GM23338 (cell line): ENCODE measurements around the gene TPCN2. TPM values are rescaled to one million over a fixed set of nuclear protein-coding genes. Genes with fewer than 3 reads are reported as not detected.

ENCODE experiments used
- ATAC-seq: fragments of 200-7000 bp; cut with Tn5 transposase; 3 replicates; pipeline ENCODE4 v1.9.1; 2020
- DNase-seq: peaks from one replicate; pipeline ENCODE4 v3.0.0-alpha.2; 2015; ENCODE audit warnings: low spot score
- H2AFZ ChIP-seq: fragments of 200-600 bp; sonication (generic); 2 replicates; pipeline ENCODE4 v1.8.0; 2016; ENCODE audit warnings: antibody characterized with exemption, mild to moderate bottlenecking, moderate library complexity
- H3F3A ChIP-seq: fragments of 200-600 bp; sonication (generic); replicated peaks from 2 replicates; pipeline ENCODE4 v1.8.0; 2017; ENCODE audit warnings: antibody characterized with exemption, mixed run types, low read depth
- H3K27ac ChIP-seq: fragments of 200-600 bp; sonication (generic); 2 replicates; pipeline ENCODE4 v1.6.1; 2016; ENCODE audit warnings: low read depth
- H3K27me3 ChIP-seq: fragments of 200-600 bp; sonication (generic); 2 replicates; pipeline ENCODE4 v1.8.0; 2016; ENCODE audit warnings: mild to moderate bottlenecking, mixed run types, moderate library complexity; ENCODE audit not compliant: insufficient read depth
- H3K36me3 ChIP-seq: fragments of 200-600 bp; sonication (generic); 2 replicates; pipeline ENCODE4 v1.8.0; 2016; ENCODE audit warnings: mild to moderate bottlenecking; ENCODE audit not compliant: insufficient read depth
- H3K4me1 ChIP-seq: fragments of 200-600 bp; sonication (generic); 2 replicates; pipeline ENCODE4 v1.8.0; 2016; ENCODE audit warnings: mild to moderate bottlenecking, moderate library complexity; ENCODE audit not compliant: insufficient read depth
- H3K4me2 ChIP-seq: fragments of 200-600 bp; sonication (generic); 2 replicates; pipeline ENCODE4 v1.7.1; 2017; ENCODE audit warnings: mixed run types
- H3K4me3 ChIP-seq: fragments of 200-600 bp; sonication (generic); 2 replicates; pipeline ENCODE4 v1.6.1; 2016; ENCODE audit warnings: mixed run types
- H3K79me2 ChIP-seq: fragments of 200-600 bp; sonication (generic); replicated peaks from 2 replicates; pipeline ENCODE4 v1.8.0; 2017; ENCODE audit warnings: mild to moderate bottlenecking; ENCODE audit not compliant: insufficient read depth
- H3K9me2 ChIP-seq: fragments of 200-600 bp; sonication (generic); 2 replicates; pipeline ENCODE4 v1.8.0; 2017; ENCODE audit not compliant: insufficient read depth
- H4K20me1 ChIP-seq: fragments of 200-600 bp; sonication (generic); replicated peaks from 2 replicates; pipeline ENCODE4 v1.8.0; 2017; ENCODE audit warnings: mild to moderate bottlenecking; ENCODE audit not compliant: insufficient read depth
- H3K27ac Mint-ChIP-seq: 2 replicates; pipeline ENCODE4 v1.8.0; 2020; ENCODE audit warnings: inconsistent platforms, mild to moderate bottlenecking, moderate library complexity, mixed read lengths
- H3K27me3 Mint-ChIP-seq: 3 replicates; pipeline ENCODE4 v1.8.0; 2022; ENCODE audit warnings: low read depth, mild to moderate bottlenecking, moderate library complexity, mixed read lengths, inconsistent platforms; ENCODE audit not compliant: insufficient read depth, poor library complexity
- H3K36me3 Mint-ChIP-seq: 3 replicates; pipeline ENCODE4 v1.8.0; 2021; ENCODE audit warnings: low read depth, mild to moderate bottlenecking, inconsistent platforms, moderate library complexity, mixed read lengths
- H3K4me1 Mint-ChIP-seq: 3 replicates; pipeline ENCODE4 v1.8.0; 2020; ENCODE audit warnings: mild to moderate bottlenecking, inconsistent platforms, mixed read lengths
- H3K4me3 Mint-ChIP-seq: 3 replicates; pipeline ENCODE4 v1.8.0; 2021; ENCODE audit warnings: moderate library complexity, mild to moderate bottlenecking, inconsistent platforms, mixed read lengths
- H3K9me3 Mint-ChIP-seq: 3 replicates; pipeline ENCODE4 v1.8.0; 2020; ENCODE audit warnings: moderate library complexity, mild to moderate bottlenecking, inconsistent platforms, mixed read lengths
- CTCF ChIP-seq, 2 experiments: fragments of 200-600 bp in 1 of 2; sonication (generic) in 1 of 2; conservative IDR thresholded peaks; 2 replicates each; pipeline versions ENCODE4 v1.5.1 to v1.6.1; 2016 to 2017; ENCODE audit warnings: antibody characterized with exemption in 2 of 2, low read depth in 2 of 2, mild to moderate bottlenecking in 2 of 2, moderate library complexity in 1 of 2
- ETS1 ChIP-seq: IDR thresholded peaks from 2 replicates; pipeline ENCODE4 v1.6.1; 2016; ENCODE audit warnings: antibody characterized with exemption
- EZH2 ChIP-seq: fragments of 200-600 bp; sonication (generic); IDR thresholded peaks from one replicate; pipeline ENCODE4 v1.8.0; 2017; ENCODE audit warnings: antibody characterized with exemption, mild to moderate bottlenecking, low read depth; ENCODE audit not compliant: unreplicated experiment
- EZH2phosphoT487 ChIP-seq: fragments of 200-600 bp; sonication (generic); IDR thresholded peaks from one replicate; pipeline ENCODE4 v1.8.1; 2018; ENCODE audit warnings: antibody characterized with exemption; ENCODE audit not compliant: unreplicated experiment
- JUNB ChIP-seq: IDR thresholded peaks from one replicate; pipeline ENCODE4 v1.6.1; 2016; ENCODE audit warnings: antibody characterized with exemption; ENCODE audit not compliant: unreplicated experiment
- NANOG ChIP-seq: IDR thresholded peaks from 2 replicates; pipeline ENCODE4 v1.6.1; 2016; ENCODE audit warnings: antibody characterized with exemption, borderline replicate concordance
- POLR2AphosphoS5 ChIP-seq: IDR thresholded peaks from 2 replicates; pipeline ENCODE4 v1.6.1; 2016; ENCODE audit warnings: antibody characterized with exemption, low read depth
- REST ChIP-seq: IDR thresholded peaks from one replicate; pipeline ENCODE4 v1.6.1; 2018; ENCODE audit warnings: antibody characterized with exemption; ENCODE audit not compliant: unreplicated experiment
- STAT1 ChIP-seq: IDR thresholded peaks from one replicate; pipeline ENCODE4 v1.6.1; 2016; ENCODE audit warnings: antibody characterized with exemption; ENCODE audit not compliant: unreplicated experiment
- ZNF114 ChIP-seq: fragments of 250-450 bp; sonication (Bioruptor Pico); IDR thresholded peaks from 2 replicates; pipeline ENCODE4 v1.5.0; 2020; ENCODE audit warnings: mild to moderate bottlenecking, moderate library complexity
- ZNF462 ChIP-seq: fragments of 250-450 bp; sonication (Bioruptor Pico); IDR thresholded peaks from 2 replicates; pipeline ENCODE4 v1.5.0; 2020; ENCODE audit warnings: mild to moderate bottlenecking, moderate library complexity
- polyA plus RNA-seq: library from polyadenylated mRNA; unstranded; fragments of >200 nt; fragmentation: Nextera tagmentation; extraction: Ambion mirVana; gene quantifications from 2 replicates; pipeline ENCODE4 v1.2.1, GENCODE V29; 2016
- total RNA-seq: library from RNA; depleted of rRNA; stranded (reverse); fragments of >200 nt; shearing (Covaris generic); gene quantifications from 2 replicates; pipeline ENCODE4 v1.2.3, GENCODE V29; 2014

Gene TPCN2
- total and polyA plus RNA-seq, 2 experiments from 2014 or later: 5.8 to 14.7 TPM

- TF ChIP-seq CTCF (conservative IDR thresholded peaks at IDR 0.05; ENCODE audit: low read depth in 2 of 2) (no peak), EZH2phosphoT487 (no peak), ZNF114 (CRISPR knock-in tag) (no peak), STAT1 (no peak), POLR2AphosphoS5 (no peak), REST (no peak), NANOG (no peak), EZH2 (no peak), ETS1 (no peak), JUNB (no peak)
Measured at GRCh38 chr11:69162505-69162904, 113.8 kb downstream of the TPCN2 start (continued).

GRCh38 chr11:69163842-69164241, 115.1 kb downstream of the TPCN2 start:
- DNase-seq: no peak
- H3K4me3 ChIP-seq: no peak overlapping the region
- no peak overlapping the region for H3K4me2 ChIP-seq
- Mint-ChIP-seq H3K27ac (no peak overlapping the region), H3K4me1 (no peaks in the 10 kb centered on the region; the same call in 2 of the 3 replicates), H3K27me3 (peaks cover 4% of the 10 kb centered on the region), H3K36me3 (peaks cover 3% of the 10 kb centered on the region; the same call in 2 of the 3 replicates), H3K9me3 (peaks cover 14% of the 10 kb centered on the region), H3K4me3 (no peak overlapping the region; the same call in 2 of the 3 replicates)
- no peaks in the 10 kb centered on the region; the same call in 1 of the 2 replicates for H3K4me1 ChIP-seq
- no peaks in the 10 kb centered on the region for H3K79me2 ChIP-seq
- H3K27me3 ChIP-seq: no peaks in the 10 kb centered on the region
- no peak for ATAC-seq
- H3K27ac ChIP-seq: no peak overlapping the region
- no peak overlapping the region for H2AFZ ChIP-seq
- no peaks in the 10 kb centered on the region for H4K20me1 ChIP-seq
- no peaks in the 10 kb centered on the region for H3K36me3 ChIP-seq
- H3F3A ChIP-seq: no peaks in the 10 kb centered on the region
- no peaks in the 10 kb centered on the region for H3K9me2 ChIP-seq
- TF ChIP-seq ZNF462 (CRISPR knock-in tag) (no peak), CTCF (conservative IDR thresholded peaks at IDR 0.05; ENCODE audit: low read depth in 2 of 2) (no peak)
